ENCODE results near the gene SURF6.
"Not testable (repeated sequence)": the region's sequence is repeated elsewhere in the genome, so short reads cannot be mapped to it uniquely, and the experiment has no call there.

The SURF6 gene

DNA sequence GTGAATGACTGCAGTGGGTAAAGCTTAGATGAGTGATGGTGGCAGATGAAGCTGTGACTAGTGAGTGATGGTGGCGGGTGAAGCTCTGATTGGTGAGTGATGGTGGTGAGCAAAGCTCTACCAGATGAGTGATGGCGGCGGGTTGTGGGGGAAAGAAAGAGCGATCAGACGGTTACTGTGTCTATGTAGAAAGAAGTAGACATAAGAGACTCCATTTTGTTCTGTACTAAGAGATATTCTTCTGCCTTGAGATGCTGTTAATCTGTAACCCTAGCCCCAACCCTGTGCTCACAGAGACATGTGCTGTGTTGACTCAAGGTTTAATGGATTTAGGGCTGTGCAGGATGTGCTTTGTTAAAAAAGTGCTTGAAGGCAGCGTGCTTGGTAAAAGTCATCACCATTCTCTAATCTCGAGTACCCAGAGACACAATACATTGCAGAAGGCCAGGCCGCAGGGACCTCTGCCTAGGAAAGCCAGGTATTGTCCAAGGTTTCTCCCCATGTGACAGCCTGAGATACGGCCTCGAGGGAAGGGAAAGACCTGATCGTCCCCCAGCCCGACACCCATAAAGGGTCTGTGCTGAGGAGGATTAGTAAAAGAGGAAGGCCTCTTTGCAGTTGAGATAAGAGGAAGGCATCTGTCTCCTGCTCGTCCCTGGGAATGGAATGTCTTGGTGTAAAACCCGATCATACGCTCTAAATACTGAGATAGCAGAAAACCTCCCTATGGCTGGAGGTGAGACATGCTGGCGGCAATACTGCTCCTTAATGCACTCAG, 52.5 kb downstream of the SURF6 start:
- DNase-seq: not testable (repeated sequence)

DNA sequence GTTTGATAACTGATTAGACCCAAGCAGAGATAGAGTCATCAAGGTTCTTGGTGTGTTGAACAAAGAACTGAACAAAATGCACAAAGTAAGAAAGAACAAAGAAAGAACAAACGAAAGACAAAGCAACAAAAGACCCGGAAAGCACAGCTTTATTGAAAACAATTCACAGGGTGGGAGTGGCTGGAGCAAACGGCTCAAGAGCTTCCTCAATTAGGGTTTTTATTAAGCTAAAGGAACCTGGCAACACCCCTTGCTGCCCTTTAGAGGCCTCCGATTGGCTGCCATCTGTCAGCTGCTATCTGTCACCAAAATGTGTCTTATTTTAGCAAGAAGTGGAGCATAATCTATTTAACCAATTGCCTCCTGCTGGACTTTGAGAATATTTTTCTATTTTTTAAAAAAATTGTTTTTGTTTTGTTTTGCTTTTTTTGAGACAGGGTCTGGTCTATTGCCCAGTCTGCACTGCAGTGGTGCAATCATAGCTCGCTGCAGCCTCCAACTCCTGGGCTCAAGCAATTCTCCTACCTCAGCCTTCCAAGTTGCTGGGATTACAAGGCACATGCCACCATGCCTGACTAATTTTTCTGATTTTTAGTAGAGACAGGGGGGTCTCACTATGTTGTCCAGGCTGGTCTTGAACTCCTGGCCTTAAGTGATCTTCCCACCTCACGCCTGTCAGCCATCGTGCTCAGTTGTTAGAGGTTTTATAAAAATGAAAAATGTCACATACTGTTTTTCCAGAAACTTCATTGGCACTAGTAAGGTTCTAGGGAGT, 53.3 kb downstream of the SURF6 start:
- DNase-seq: no peak

DNA sequence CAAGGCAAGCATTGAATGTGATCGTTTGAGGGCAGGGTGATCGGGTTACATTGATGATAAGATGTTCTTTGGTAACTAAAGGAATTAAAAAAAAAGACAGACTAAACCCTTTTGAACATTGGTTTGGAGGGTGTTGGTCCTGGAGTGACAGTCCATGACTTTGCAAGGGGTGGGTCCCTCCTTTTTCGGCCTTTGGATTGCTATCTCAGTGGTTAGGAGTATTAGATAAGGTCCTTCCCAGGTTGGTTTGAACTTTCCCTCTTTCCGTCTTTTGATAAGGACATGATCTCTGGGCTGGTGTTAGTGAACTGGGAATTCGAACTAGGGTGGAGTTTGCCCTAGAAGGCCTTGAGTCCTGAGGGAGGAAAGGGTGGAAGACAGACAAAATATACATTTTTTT, 55.6 kb downstream of the SURF6 start:
- DNase-seq: no peak

Measured in NCI-H524 treated with DMSO at 0.1 percent for 48 hours (cell line).